Midbrain (tissue), 1 donor: ENCODE data around the gene GARIN5A.

Experiments used
- DNase-seq: peaks from one replicate; lab custom pipeline; 2025; lab: John Stamatoyannopoulos, UW

The GARIN5A gene

DNA sequence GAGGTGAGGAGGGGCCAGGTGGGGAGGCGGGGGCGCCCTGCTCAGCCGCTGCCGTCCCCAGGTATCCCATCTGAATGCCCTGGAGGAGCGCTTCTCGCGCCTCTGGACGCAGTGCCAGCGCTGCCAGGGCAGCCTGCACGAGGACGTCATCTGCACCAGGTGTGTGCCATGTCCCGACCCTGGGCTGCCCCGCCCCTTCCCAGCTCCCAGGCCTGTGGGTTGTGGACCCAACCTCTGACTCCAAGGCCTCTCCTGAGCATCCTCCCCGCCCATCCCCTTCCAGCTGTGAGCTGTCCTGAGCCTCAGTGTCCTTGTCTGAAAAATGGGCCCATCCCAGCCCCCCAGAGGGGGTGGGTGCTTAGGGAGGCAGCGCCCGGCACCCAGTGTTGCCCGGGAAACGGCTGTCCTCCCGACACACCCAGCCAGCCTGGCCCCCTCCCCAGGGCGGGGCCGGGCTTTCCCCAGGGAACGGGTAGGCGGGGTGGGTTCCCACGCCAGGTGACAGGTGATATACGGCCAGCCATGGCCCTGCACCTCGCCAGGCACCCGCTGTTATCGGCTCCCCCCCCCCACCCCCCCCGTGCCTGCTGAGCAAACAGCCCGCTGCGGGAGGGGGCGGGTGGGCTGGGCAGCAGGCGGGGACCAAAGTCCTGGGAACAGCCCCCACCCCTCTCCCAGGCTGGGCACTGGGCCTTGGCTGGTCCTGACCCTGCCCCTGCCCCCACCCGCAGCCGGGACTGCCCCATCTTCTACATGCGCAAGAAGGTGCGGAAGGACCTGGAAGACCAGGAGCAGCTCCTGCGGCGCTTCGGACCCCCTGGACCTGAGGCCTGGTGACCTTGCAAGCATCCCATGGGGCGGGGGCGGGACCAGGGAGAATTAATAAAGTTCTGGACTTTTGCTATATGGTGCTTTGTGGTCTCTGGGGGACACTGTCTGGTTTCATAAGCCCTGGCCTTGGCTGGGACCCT is 59.3 kb downstream of the GARIN5A start:
- DNase-seq, result no peak
